Neural progenitor cell (in vitro differentiated cells): ENCODE data around the gene LMF1.

ENCODE experiments used
- CTCF ChIP-seq: fragments of 200-600 bp; sonication (generic); IDR thresholded peaks from 2 replicates; pipeline ENCODE4 v1.5.1; 2017; ENCODE audit warnings: antibody characterized with exemption, mild to moderate bottlenecking
- EZH2 ChIP-seq: fragments of 200-600 bp; sonication (generic); IDR thresholded peaks from 2 replicates; pipeline ENCODE4 v1.6.1; 2017; ENCODE audit warnings: antibody characterized with exemption, mild to moderate bottlenecking, moderate library complexity
- EZH2phosphoT487 ChIP-seq: fragments of 200-600 bp; sonication (generic); IDR thresholded peaks from 2 replicates; pipeline ENCODE4 v1.6.1; 2017; ENCODE audit warnings: antibody characterized with exemption

GRCh38 chr16:1001096-1001495 is 30.3 kb upstream of the LMF1 start:
- TF ChIP-seq CTCF, result no peak
- no peak for TF ChIP-seq EZH2phosphoT487
- no peak for TF ChIP-seq EZH2
